ENCODE data around the gene VASH1.

The VASH1 gene

DNA sequence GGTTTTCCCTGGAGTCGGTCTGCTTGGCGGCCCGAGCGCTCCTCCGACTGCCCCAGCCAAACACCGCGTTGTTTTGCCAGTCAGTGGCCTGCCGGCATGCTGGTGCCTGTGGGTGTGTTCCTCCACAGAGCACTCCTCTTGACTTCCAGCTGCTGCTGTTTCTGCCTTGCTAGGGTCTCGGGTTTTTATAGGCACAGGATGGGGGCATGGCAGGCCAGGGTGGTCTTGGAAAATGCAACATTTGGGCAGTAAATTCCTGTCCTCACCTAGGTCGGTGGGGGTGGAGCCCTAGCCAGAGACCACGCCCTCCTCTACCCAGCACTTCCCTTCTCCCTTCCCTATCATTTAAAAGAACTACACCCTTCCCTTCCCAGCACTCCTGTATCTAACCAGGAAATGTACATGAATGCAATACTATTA, 34.7 kb upstream of the VASH1 start:
- no peaks in the 10 kb centered on the region; the same call in 1 of the 2 replicates for H3K27me3 ChIP-seq (ENCODE audit: insufficient read depth, low read length)
- no peaks in the 10 kb centered on the region for H3K9me2 ChIP-seq (ENCODE audit: low read depth, low read length)
- no peak overlapping the region for H3K27ac ChIP-seq (ENCODE audit: low read depth, low read length, poor library complexity, severe bottlenecking)
- H3K79me2 ChIP-seq (ENCODE audit: insufficient read depth, low read length), result no peaks in the 10 kb centered on the region
- H3K4me1 ChIP-seq (ENCODE audit: insufficient read depth, low read length, severe bottlenecking), result no peaks in the 10 kb centered on the region
- H3K36me3 ChIP-seq (ENCODE audit: insufficient read depth, low read length), result no peaks in the 10 kb centered on the region
- H3K4me3 ChIP-seq (ENCODE audit: low read depth, low read length, poor library complexity, severe bottlenecking), result no peak overlapping the region
- TF ChIP-seq EZH2 (IDR thresholded peaks at IDR 0.05; ENCODE audit: borderline replicate concordance, low read length) (no peak), CTCF (IDR thresholded peaks at IDR 0.05; ENCODE audit: low read length) (no peak)
- no peak overlapping the region for H2AFZ ChIP-seq (ENCODE audit: low read length)
- H3K9ac ChIP-seq (ENCODE audit: low read length), result no peak overlapping the region
- no peaks in the 10 kb centered on the region for H3K9me3 ChIP-seq (ENCODE audit: low read length)
- no peaks in the 10 kb centered on the region for H3F3A ChIP-seq (ENCODE audit: insufficient read depth, low read length)
- H4K20me1 ChIP-seq (ENCODE audit: insufficient read depth, low read length), result no peaks in the 10 kb centered on the region
- no peak overlapping the region for H3K4me2 ChIP-seq (ENCODE audit: low read length)

- Histone ChIP-seq H3F3A (ENCODE audit: insufficient read depth, low read length) (no peaks in the 10 kb centered on the region), H3K4me3 (ENCODE audit: low read depth, low read length, poor library complexity, severe bottlenecking) (no peak overlapping the region), H3K9me3 (ENCODE audit: low read length) (no peaks in the 10 kb centered on the region), H3K4me1 (ENCODE audit: insufficient read depth, low read length, severe bottlenecking) (no peaks in the 10 kb centered on the region), H3K36me3 (ENCODE audit: insufficient read depth, low read length) (no peaks in the 10 kb centered on the region), H3K27ac (ENCODE audit: low read depth, low read length, poor library complexity, severe bottlenecking) (no peak overlapping the region), H3K79me2 (ENCODE audit: insufficient read depth, low read length) (no peaks in the 10 kb centered on the region), H4K20me1 (ENCODE audit: insufficient read depth, low read length) (no peaks in the 10 kb centered on the region), H3K27me3 (ENCODE audit: insufficient read depth, low read length) (no peaks in the 10 kb centered on the region; the same call in 1 of the 2 replicates), H2AFZ (ENCODE audit: low read length) (no peak overlapping the region), H3K9me2 (ENCODE audit: low read depth, low read length) (no peaks in the 10 kb centered on the region), H3K9ac (ENCODE audit: low read length) (no peak overlapping the region), H3K4me2 (ENCODE audit: low read length) (no peak overlapping the region)
- no peak for TF ChIP-seq EZH2 (IDR thresholded peaks at IDR 0.05; ENCODE audit: borderline replicate concordance, low read length)
- TF ChIP-seq CTCF (IDR thresholded peaks at IDR 0.05; ENCODE audit: low read length), result no peak
Observed at GRCh38 chr14:76727384-76727783, 33.9 kb upstream of the VASH1 start.

- Histone ChIP-seq H3K36me3 (ENCODE audit: insufficient read depth, low read length) (no peaks in the 10 kb centered on the region), H3K9me2 (ENCODE audit: low read depth, low read length) (no peaks in the 10 kb centered on the region), H3K4me2 (ENCODE audit: low read length) (no peak overlapping the region), H3K79me2 (ENCODE audit: insufficient read depth, low read length) (no peaks in the 10 kb centered on the region), H3F3A (ENCODE audit: insufficient read depth, low read length) (no peaks in the 10 kb centered on the region), H3K9me3 (ENCODE audit: low read length) (no peaks in the 10 kb centered on the region), H3K4me3 (ENCODE audit: low read depth, low read length, poor library complexity, severe bottlenecking) (no peak overlapping the region), H3K9ac (ENCODE audit: low read length) (no peak overlapping the region), H4K20me1 (ENCODE audit: insufficient read depth, low read length) (no peaks in the 10 kb centered on the region), H2AFZ (ENCODE audit: low read length) (no peak overlapping the region), H3K27ac (ENCODE audit: low read depth, low read length, poor library complexity, severe bottlenecking) (no peak overlapping the region), H3K4me1 (ENCODE audit: insufficient read depth, low read length, severe bottlenecking) (no peaks in the 10 kb centered on the region), H3K27me3 (ENCODE audit: insufficient read depth, low read length) (no peaks in the 10 kb centered on the region; the same call in 1 of the 2 replicates)
- TF ChIP-seq EZH2 (IDR thresholded peaks at IDR 0.05; ENCODE audit: borderline replicate concordance, low read length), result no peak
Observed at GRCh38 chr14:76727901-76728300, 33.4 kb upstream of the VASH1 start.

GRCh38 chr14:76729258-76729657, 32.0 kb upstream of the VASH1 start:
- H3K27me3 ChIP-seq (ENCODE audit: insufficient read depth, low read length), result no peaks in the 10 kb centered on the region; the same call in 1 of the 2 replicates
- H3K79me2 ChIP-seq (ENCODE audit: insufficient read depth, low read length), result no peaks in the 10 kb centered on the region
- H3K27ac ChIP-seq (ENCODE audit: low read depth, low read length, poor library complexity, severe bottlenecking), result no peak overlapping the region
- H3F3A ChIP-seq (ENCODE audit: insufficient read depth, low read length), result no peaks in the 10 kb centered on the region
- no peaks in the 10 kb centered on the region for H3K9me2 ChIP-seq (ENCODE audit: low read depth, low read length)
- no peaks in the 10 kb centered on the region for H3K9me3 ChIP-seq (ENCODE audit: low read length)
- no peak overlapping the region for H3K9ac ChIP-seq (ENCODE audit: low read length)
- no peak overlapping the region for H3K4me3 ChIP-seq (ENCODE audit: low read depth, low read length, poor library complexity, severe bottlenecking)
- H4K20me1 ChIP-seq (ENCODE audit: insufficient read depth, low read length), result no peaks in the 10 kb centered on the region
- no peak overlapping the region for H3K4me2 ChIP-seq (ENCODE audit: low read length)
- H3K4me1 ChIP-seq (ENCODE audit: insufficient read depth, low read length, severe bottlenecking), result no peaks in the 10 kb centered on the region
- TF ChIP-seq CTCF (IDR thresholded peaks at IDR 0.05; ENCODE audit: low read length) (no peak), EZH2 (IDR thresholded peaks at IDR 0.05; ENCODE audit: borderline replicate concordance, low read length) (no peak)
- no peaks in the 10 kb centered on the region for H3K36me3 ChIP-seq (ENCODE audit: insufficient read depth, low read length)
- no peak overlapping the region for H2AFZ ChIP-seq (ENCODE audit: low read length)
